GM18498 (cell line): Measurements from ENCODE around the gene MANEA.
"Not testable (repeated sequence)": the region's sequence is repeated elsewhere in the genome, so short reads cannot be mapped to it uniquely, and the experiment has no call there.

ENCODE experiments used
- ATAC-seq: cut with Tn5 transposase; IDR thresholded peaks from one replicate; pipeline ENCODE4 v1.9.1; 2021; ENCODE audit warnings: mild to moderate bottlenecking, moderate library complexity; ENCODE audit not compliant: unreplicated experiment

MANEA gene

DNA sequence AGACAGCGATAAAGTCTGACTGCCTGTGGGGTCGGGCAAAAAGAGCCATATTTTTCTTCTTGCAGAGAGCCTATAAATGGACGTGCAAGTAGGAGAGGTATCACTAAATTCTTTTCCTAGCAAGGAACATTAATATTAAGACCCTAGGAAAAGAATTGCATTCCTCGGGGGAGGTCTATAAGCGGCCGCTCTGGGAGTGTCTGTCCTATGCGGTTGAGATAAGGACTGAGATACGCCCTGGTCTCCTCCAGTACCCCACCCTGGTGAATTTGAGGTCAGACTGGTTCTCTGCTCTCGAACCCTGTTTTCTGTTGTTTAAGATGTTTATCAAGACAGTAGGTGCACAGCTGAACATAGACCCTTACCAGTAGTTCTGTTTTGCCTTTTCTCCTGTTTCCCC, 6.9 kb downstream of the MANEA start:
- ATAC-seq: not testable (repeated sequence)

GRCh38 chr6:95587989-95588388, 10.7 kb downstream of the MANEA start:
- ATAC-seq: no peak

GRCh38 chr6:95589067-95589466, 11.7 kb downstream of the MANEA start:
- ATAC-seq: no peak

DNA sequence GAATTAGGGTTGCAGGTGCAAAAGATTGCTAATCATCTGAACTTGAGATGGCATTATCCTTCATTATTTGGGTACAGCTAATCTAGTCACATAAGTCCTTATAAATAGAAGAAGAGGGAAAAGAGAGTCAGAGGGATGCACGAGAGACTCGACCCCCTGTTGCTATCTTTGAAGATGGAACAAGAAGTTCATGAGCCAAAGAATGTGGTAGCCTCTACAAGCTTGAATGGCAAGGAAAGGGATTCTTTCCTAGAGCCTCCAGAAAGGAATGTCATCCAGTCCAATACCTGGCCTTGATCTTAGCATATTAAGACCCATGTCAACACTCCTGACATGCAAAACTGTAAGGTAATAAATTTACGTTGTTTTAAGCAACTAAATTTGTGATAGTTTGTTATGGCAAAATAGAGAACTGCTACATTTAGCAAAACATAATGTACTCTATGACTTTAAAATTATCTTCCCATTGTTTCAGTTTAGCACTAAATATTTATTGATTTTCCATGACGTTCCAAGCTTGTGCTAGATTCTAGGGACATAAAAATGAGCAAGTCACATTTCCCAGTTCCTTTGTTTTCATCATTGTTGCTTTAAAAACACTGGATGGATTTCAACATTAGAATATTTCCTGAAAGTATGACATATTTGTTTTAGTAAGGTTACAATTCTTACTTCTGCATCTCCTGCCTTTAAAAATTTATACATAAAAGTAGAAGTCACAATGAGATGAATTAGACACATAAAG, 12.7 kb downstream of the MANEA start:
- ATAC-seq: no peak

DNA sequence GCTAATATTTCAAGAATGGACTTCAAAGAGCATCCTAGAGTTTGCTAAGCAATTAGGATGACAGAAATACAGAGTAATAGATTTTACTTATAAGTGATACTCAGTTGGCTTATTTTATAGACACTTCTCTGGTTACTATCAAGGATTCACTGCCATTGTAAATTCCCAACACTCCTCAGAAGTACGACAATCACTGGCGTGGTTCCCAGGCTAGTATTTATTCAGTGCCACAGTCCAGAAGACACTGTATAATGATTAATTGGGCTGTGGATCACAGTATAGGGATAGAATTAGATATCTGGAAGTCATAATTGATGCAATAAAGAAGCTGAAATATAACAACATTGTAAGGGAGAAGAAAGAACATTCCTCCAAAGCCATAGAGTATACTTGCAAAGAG, 15.7 kb downstream of the MANEA start:
- ATAC-seq: no peak

- ATAC-seq: no peak
Observed at GRCh38 chr6:95596021-95596420, 18.7 kb downstream of the MANEA start.

DNA sequence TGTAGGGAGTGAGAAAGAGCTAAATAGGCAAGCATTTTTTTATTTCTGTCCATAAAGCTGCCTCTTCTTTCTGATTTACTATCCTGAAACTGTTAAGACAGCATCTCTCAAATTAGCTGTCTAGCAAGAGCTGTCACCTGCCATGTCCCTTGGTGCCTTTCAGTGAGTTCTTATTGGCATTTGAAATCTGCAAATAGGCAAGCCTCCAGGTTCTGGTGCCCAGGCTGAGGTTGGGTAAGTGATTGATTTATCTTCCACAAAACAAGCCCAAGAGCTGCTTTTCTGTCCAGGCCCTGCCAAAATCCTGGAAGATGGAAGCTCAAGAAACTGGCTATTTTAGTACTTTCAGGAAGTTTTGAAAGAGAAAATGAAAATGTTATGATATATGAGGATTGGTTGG, 22.4 kb downstream of the MANEA start:
- no peak for ATAC-seq

DNA sequence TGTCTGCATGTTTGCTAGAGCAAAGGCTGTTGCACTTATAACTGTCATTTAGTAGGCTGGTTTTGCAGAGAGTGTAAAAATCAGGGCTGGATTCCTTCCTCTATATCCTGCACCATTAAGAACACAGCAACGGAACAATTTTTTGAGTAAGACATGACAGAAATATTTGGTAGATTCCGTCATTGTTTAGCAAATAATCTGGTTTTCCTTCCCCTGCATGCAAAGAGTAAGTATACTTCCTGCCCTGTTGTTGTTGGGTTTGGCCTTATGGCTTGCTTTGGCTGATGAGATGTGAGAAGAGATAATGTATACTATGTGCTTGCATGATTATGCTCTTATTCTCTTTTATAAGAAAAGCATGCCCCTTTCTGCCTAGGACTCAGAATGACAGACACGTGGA, 23.8 kb downstream of the MANEA start:
- no peak for ATAC-seq

DNA sequence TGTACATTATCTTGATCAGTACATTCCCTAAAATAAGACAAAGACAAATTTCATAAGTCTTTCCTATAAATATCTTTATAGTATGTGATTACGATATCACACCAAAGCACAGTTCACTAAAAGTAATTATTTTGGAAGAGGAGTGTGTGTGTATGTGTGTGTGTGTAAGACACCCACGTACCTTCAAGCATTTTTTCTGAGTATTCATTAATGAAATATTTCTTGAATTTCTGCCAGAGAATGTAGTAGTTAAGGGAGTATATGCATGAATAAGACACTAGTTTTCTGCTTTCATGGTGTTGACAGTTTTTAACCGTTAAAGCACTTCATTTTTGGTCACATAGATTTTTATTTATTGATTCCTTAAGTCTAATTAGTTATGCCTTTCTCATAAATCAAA, 36.8 kb downstream of the MANEA start:
- no peak for ATAC-seq

GRCh38 chr6:95629551-95629950, 52.2 kb downstream of the MANEA start:
- no peak for ATAC-seq

GRCh38 chr6:95636552-95637431, 59.5 kb downstream of the MANEA start:
- no peak for ATAC-seq

GRCh38 chr6:95648636-95649035, 71.3 kb downstream of the MANEA start:
- no peak for ATAC-seq

GRCh38 chr6:95649451-95649850, 72.1 kb downstream of the MANEA start:
- no peak for ATAC-seq

DNA sequence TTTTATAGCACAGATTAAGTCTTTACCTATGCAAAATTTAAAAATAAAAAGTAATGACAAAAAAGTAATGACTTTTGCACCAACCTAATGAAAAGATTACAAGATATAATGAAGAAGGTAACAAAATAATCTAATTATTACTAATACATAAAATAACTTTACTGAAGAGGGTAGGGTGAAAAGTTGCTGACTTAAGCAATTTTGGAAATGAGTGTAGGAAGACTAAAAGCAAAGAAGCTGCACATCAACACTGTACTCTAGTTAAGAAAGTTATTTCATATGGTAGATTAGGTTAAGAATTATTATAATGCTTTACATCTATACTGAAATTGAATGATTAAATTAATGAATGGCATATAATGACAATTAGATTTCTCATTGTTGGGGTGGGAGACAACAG, 76.8 kb downstream of the MANEA start:
- ATAC-seq: no peak

DNA sequence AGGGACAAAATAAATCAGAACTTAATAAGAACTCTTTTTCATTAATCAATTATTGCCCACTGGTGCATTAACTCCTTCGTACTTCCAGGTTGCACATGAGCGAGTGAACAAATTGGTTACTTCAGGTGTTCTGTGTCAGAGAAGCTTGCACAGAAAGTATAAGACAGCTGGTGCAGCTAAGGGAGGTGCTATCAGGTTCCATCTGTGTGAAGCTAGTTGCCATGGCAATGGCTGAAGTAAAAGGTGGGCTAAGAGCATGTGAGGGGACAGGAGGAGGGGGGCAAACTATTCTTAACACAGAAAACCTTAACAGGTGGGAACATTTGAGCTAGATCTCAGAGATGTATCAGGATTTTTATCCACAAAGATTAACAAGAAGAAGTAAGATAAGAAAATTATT, 81.6 kb downstream of the MANEA start:
- no peak for ATAC-seq
